Measurements from ENCODE around the gene INTU. TPM values are rescaled to one million over a fixed set of nuclear protein-coding genes. Genes with fewer than 3 reads are reported as not detected.

Gene INTU
- total RNA-seq, 2 experiments from 2014 or later = 0.16 to 0.29 TPM

DNA sequence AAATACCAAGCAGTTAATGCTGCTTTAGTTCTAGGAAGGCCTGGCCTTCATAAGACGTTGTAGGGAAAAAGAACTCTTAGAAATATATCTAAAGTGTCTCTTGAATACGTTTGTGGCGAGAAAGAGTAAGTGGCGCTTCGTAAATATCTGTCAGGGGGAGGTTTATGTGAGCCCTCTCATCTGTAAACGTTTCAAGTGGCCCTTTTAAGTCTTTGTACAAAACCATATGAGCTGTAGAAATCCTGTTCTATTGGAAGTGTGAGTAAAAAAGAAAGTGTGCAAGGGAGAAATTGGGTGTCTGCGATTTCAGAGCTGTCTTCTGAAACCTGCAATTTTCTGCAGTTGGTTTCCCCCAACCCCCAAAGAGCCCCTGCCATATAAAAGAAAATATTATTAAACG, 8.6 kb upstream of the INTU start:
- H3K27me3 Mint-ChIP-seq = peaks cover 29% of the 10 kb centered on the region
- POLR2A ChIA-PET = no interaction called here
- no peaks in the 10 kb centered on the region for H3K36me3 Mint-ChIP-seq (ENCODE audit: low read depth)
- no peak for ATAC-seq
- intact Hi-C loops (cut with micrococcal nuclease) = no loop called here
- no peaks in the 10 kb centered on the region for H3K9me3 Mint-ChIP-seq
- peaks cover 3% of the 10 kb centered on the region for H3K4me1 Mint-ChIP-seq (ENCODE audit: low read depth)
- no peak overlapping the region for H3K4me3 Mint-ChIP-seq
- no peak overlapping the region for H3K27ac Mint-ChIP-seq
- DNase-seq = no peak
- CTCF ChIA-PET = interaction anchor here (0.7 kb wide), 1 partner anchor 182 kb away, joined by 3 read pairs; no protein-coding TSS in a partner anchor
- TF ChIP-seq, protein P1, sequence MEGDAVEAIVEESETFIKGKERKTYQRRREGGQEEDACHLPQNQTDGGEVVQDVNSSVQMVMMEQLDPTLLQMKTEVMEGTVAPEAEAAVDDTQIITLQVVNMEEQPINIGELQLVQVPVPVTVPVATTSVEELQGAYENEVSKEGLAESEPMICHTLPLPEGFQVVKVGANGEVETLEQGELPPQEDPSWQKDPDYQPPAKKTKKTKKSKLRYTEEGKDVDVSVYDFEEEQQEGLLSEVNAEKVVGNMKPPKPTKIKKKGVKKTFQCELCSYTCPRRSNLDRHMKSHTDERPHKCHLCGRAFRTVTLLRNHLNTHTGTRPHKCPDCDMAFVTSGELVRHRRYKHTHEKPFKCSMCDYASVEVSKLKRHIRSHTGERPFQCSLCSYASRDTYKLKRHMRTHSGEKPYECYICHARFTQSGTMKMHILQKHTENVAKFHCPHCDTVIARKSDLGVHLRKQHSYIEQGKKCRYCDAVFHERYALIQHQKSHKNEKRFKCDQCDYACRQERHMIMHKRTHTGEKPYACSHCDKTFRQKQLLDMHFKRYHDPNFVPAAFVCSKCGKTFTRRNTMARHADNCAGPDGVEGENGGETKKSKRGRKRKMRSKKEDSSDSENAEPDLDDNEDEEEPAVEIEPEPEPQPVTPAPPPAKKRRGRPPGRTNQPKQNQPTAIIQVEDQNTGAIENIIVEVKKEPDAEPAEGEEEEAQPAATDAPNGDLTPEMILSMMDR (IDR thresholded peaks at IDR 0.05) = no peak

DNA sequence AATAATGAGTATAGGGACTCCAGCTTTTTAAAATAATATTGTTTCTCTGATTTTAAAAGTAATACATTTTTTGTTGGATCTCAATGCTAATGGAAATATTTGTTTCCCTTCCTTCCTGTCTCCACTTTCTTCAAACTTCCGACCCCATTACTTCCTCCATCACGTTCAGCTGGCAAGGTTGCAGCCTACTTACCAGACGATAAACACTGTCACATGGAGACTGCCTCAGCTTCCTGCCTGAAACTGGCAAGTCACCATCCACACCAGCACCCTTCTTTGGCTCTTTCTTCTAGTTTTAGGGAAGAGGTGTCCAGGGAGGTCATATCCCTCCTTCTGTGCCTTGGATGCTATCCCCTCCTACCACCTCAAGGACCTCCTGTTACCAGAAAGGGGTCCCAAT, 3.4 kb upstream of the INTU start:
- TF ChIP-seq, protein P1 (IDR thresholded peaks at IDR 0.05) = no peak
- Mint-ChIP-seq H3K36me3 (ENCODE audit: low read depth) (no peaks in the 10 kb centered on the region), H3K27ac (no peak overlapping the region), H3K4me3 (no peak overlapping the region), H3K27me3 (peaks cover 23% of the 10 kb centered on the region), H3K4me1 (ENCODE audit: low read depth) (peaks cover 10% of the 10 kb centered on the region), H3K9me3 (no peaks in the 10 kb centered on the region)
- CTCF ChIA-PET = no interaction called here
- no peak for DNase-seq
- ATAC-seq = no peak
- intact Hi-C loops (cut with micrococcal nuclease) = no loop called here
- POLR2A ChIA-PET = no interaction called here

GRCh38 chr4:127630152-127630551, 2.6 kb upstream of the INTU start:
- H3K27me3 Mint-ChIP-seq = peaks cover 20% of the 10 kb centered on the region
- CTCF ChIA-PET = interaction anchor here (1.2 kb wide), 1 partner anchor 10 kb away, joined by 3 read pairs; no protein-coding TSS in a partner anchor
- H3K9me3 Mint-ChIP-seq = no peaks in the 10 kb centered on the region
- H3K36me3 Mint-ChIP-seq (ENCODE audit: low read depth) = no peaks in the 10 kb centered on the region
- intact Hi-C loops (cut with micrococcal nuclease) = no loop called here
- DNase-seq = no peak
- no peak overlapping the region for H3K27ac Mint-ChIP-seq
- ATAC-seq = no peak
- POLR2A ChIA-PET = no interaction called here
- TF ChIP-seq, protein P1 (IDR thresholded peaks at IDR 0.05) = no peak
- H3K4me3 Mint-ChIP-seq = no peak overlapping the region
- H3K4me1 Mint-ChIP-seq (ENCODE audit: low read depth) = peaks cover 10% of the 10 kb centered on the region

DNA sequence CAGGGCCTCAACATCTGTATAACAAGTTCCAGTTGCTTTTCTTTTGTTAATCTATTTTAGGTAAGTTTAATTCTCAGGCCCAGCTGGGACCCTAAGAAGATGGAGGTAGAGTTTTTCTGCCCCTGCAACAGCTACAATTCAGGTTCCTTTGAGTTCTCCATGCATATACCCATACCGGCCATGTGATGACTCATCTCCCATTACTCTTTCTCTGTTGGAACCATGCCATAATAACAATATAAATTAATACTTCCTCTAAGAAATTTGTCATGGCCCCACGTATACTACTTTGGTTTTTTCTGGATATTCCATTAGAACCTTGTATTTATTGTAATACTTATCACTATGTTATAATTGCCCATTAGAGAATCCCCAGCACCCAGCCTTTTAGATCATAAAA, 1.3 kb upstream of the INTU start:
- Mint-ChIP-seq H3K4me1 (ENCODE audit: low read depth) (peaks cover 10% of the 10 kb centered on the region), H3K4me3 (no peak overlapping the region), H3K27me3 (peaks cover 25% of the 10 kb centered on the region), H3K27ac (no peak overlapping the region), H3K36me3 (ENCODE audit: low read depth) (no peaks in the 10 kb centered on the region), H3K9me3 (no peaks in the 10 kb centered on the region)
- no peak for ATAC-seq
- ChIA-PET CTCF (interaction anchor here (0.6 to 1.2 kb wide), 2 partner anchors 11 to 559 kb away, joined by 3 read pairs; no protein-coding TSS in a partner anchor), POLR2A (no interaction called here)
- DNase-seq = no peak
- TF ChIP-seq, protein P1 (IDR thresholded peaks at IDR 0.05) = no peak
- intact Hi-C loops (cut with micrococcal nuclease) = no loop called here

- POLR2A ChIA-PET = interaction anchor here (0.5 kb wide), 1 partner anchor 167 kb away, joined by 3 read pairs; no protein-coding TSS in a partner anchor
- peaks cover 23% of the 10 kb centered on the region for H3K27me3 Mint-ChIP-seq
- DNase-seq = no peak
Measured at GRCh38 chr4:127634181-127634580, 1.4 kb downstream of the INTU start.

More at GRCh38 chr4:127634181-127634580, 1.4 kb downstream of the INTU start:
- TF ChIP-seq, protein P1 (IDR thresholded peaks at IDR 0.05) = no peak
- CTCF ChIA-PET = interaction anchor here (1.0 kb wide), 1 partner anchor 98 kb away, joined by 3 read pairs; no protein-coding TSS in a partner anchor
- Mint-ChIP-seq H3K36me3 (ENCODE audit: low read depth) (no peaks in the 10 kb centered on the region), H3K4me1 (ENCODE audit: low read depth) (peaks cover 10% of the 10 kb centered on the region), H3K9me3 (no peaks in the 10 kb centered on the region), H3K4me3 (no peak overlapping the region), H3K27ac (no peak overlapping the region)
- no peak for ATAC-seq
- intact Hi-C loops (cut with micrococcal nuclease) = no loop called here
